Astrocyte (in vitro differentiated cells and primary cell): ENCODE results near the gene MPDU1.

ENCODE experiments used
- CTCF ChIP-seq: IDR thresholded peaks from 2 replicates; pipeline ENCODE4 v1.5.1; 2011; ENCODE audit warnings: low read depth, mild to moderate bottlenecking, inconsistent platforms, low read length, moderate library complexity; ENCODE audit not compliant: insufficient read depth
- EZH2 ChIP-seq: IDR thresholded peaks from 2 replicates; pipeline ENCODE4 v1.6.1; 2012; ENCODE audit warnings: mild to moderate bottlenecking, low read length, inconsistent platforms; ENCODE audit not compliant: insufficient read depth

GRCh38 chr17:7588553-7589203 is 5.0 kb downstream of the MPDU1 start:
- TF ChIP-seq CTCF (no peak), EZH2 (no peak)
